H1 (cell line): ENCODE results near the gene RIMBP2. TPM values are rescaled to one million over a fixed set of nuclear protein-coding genes. Genes with fewer than 3 reads are reported as not detected.

Experiments
- CTCF ChIA-PET: fragments of 300-600 bp; sonication (Branson Sonifier 250); formaldehyde crosslinking; loops from one replicate; lab custom pipeline; 2021; ENCODE audit not compliant: partially characterized antibody; lab: Charles Lee
- POLR2A ChIA-PET: fragments of 300-600 bp; sonication (Branson Sonifier 250); formaldehyde crosslinking; loops from one replicate; lab custom pipeline; 2021; ENCODE audit warnings: inconsistent platforms; ENCODE audit not compliant: partially characterized antibody; lab: Charles Lee
- DNase-seq, 2 experiments: peaks; one replicate each; pipeline versions ENCODE4 v3.0.0 to v3.0.0-alpha.2; 2010 to 2022; ENCODE audit warnings: low spot score in 2 of 2, low read depth in 1 of 2, mixed read lengths in 1 of 2
- FAIRE-seq: peaks from 2 replicates; lab custom pipeline; 2011; peaks lifted over from hg19 to GRCh38; lab: Jason Lieb, UNC
- H2AFZ ChIP-seq: 2 replicates; pipeline ENCODE4 v1.8.1; 2012; ENCODE audit warnings: low read length, inconsistent platforms
- H2AK5ac ChIP-seq: 2 replicates; pipeline ENCODE4 v1.6.1; 2013; ENCODE audit warnings: low read depth, low read length
- H2BK120ac ChIP-seq: replicated peaks from 2 replicates; pipeline ENCODE3; 2013; ENCODE audit warnings: low read depth, low read length, inconsistent platforms
- H2BK12ac ChIP-seq: 2 replicates; pipeline ENCODE4 v1.6.1; 2013; ENCODE audit warnings: low read depth, low read length
- H2BK15ac ChIP-seq: 2 replicates; pipeline ENCODE4 v1.6.1; 2013; ENCODE audit warnings: low read length
- H2BK20ac ChIP-seq: 2 replicates; pipeline ENCODE4 v1.6.1; 2013; ENCODE audit warnings: low read length
- H2BK5ac ChIP-seq: 2 replicates; pipeline ENCODE4 v1.6.1; 2013; ENCODE audit warnings: low read depth, low read length
- H3K14ac ChIP-seq: 2 replicates; pipeline ENCODE4 v1.6.1; 2013; ENCODE audit warnings: inconsistent platforms; ENCODE audit not compliant: insufficient read length
- H3K18ac ChIP-seq: 2 replicates; pipeline ENCODE4 v1.6.1; 2013; ENCODE audit warnings: low read length; ENCODE audit errors: extremely low read depth
- H3K23ac ChIP-seq: 2 replicates; pipeline ENCODE4 v1.6.1; 2013; ENCODE audit warnings: inconsistent platforms; ENCODE audit not compliant: insufficient read length
- H3K23me2 ChIP-seq: 2 replicates; pipeline ENCODE4 v1.6.1; 2013; ENCODE audit warnings: low read depth, low read length
- H3K27ac ChIP-seq: 2 replicates; pipeline ENCODE4 v1.6.1; 2011; ENCODE audit warnings: low read depth, low read length, inconsistent platforms
- H3K27me3 ChIP-seq, 4 experiments: replicated peaks in 1 of 4; 1 replicate in 1 of 4; 2 replicates in 3 of 4; pipeline versions ENCODE4 v1.6.1 to v1.8.1; 2011 to 2013; ENCODE audit warnings: low read length in 3 of 4, mild to moderate bottlenecking in 3 of 4, inconsistent platforms in 2 of 4, mixed read lengths in 2 of 4, moderate library complexity in 1 of 4; ENCODE audit not compliant: control insufficient read depth in 3 of 4, insufficient read depth in 3 of 4; ENCODE audit errors: extremely low read depth in 1 of 4
- H3K36me3 ChIP-seq, 4 experiments: 2 replicates each; pipeline versions ENCODE4 v1.6.1 to v1.8.1; 2011 to 2013; ENCODE audit warnings: mild to moderate bottlenecking in 4 of 4, low read length in 3 of 4, moderate library complexity in 2 of 4, control low read depth in 1 of 4, inconsistent platforms in 1 of 4; ENCODE audit not compliant: insufficient read depth in 4 of 4, control insufficient read depth in 2 of 4
- H3K4ac ChIP-seq: replicated peaks from 2 replicates; pipeline ENCODE3; 2013; ENCODE audit warnings: low read length, low read depth, mixed read lengths, inconsistent platforms; ENCODE audit not compliant: insufficient read length
- H3K4me1 ChIP-seq, 4 experiments: replicated peaks in 1 of 4; 1 replicate in 1 of 4; 2 replicates in 3 of 4; pipeline versions ENCODE4 v1.6.1 to v1.8.1; 2011 to 2013; ENCODE audit warnings: low read length in 3 of 4, inconsistent platforms in 2 of 4, mixed read lengths in 1 of 4; ENCODE audit not compliant: insufficient read depth in 4 of 4, control insufficient read depth in 3 of 4
- H3K4me2 ChIP-seq, 2 experiments: 2 replicates each; pipeline versions ENCODE4 v1.6.1 to v1.8.1; 2011 to 2013; ENCODE audit warnings: low read depth in 2 of 2, low read length in 2 of 2, control low read depth in 1 of 2, inconsistent platforms in 1 of 2, mild to moderate bottlenecking in 1 of 2; ENCODE audit not compliant: insufficient read depth in 1 of 2
- H3K4me3 ChIP-seq, 4 experiments: fragments of 200-600, 300-600 bp in 1 of 4; sonication (generic), shearing (Covaris generic), sonication (Bioruptor Twin) in 1 of 4; 2 replicates each; pipeline versions ENCODE4 v1.5.1 to v1.8.1; 2011 to 2016; ENCODE audit warnings: low read length in 4 of 4, low read depth in 3 of 4, control low read depth in 2 of 4, inconsistent platforms in 2 of 4, mild to moderate bottlenecking in 2 of 4, mixed read lengths in 1 of 4, moderate library complexity in 1 of 4; ENCODE audit not compliant: insufficient read depth in 2 of 4; ENCODE audit errors: extremely low read depth in 1 of 4
- H3K56ac ChIP-seq: replicated peaks from 2 replicates; pipeline ENCODE3; 2013; ENCODE audit warnings: low read depth, mild to moderate bottlenecking, mixed read lengths, low read length, inconsistent platforms; ENCODE audit not compliant: insufficient read length
- H3K79me1 ChIP-seq: 2 replicates; pipeline ENCODE4 v1.6.1; 2013; ENCODE audit warnings: low read depth, low read length, control low read depth
- H3K79me2 ChIP-seq, 2 experiments: 2 replicates each; pipeline versions ENCODE4 v1.6.1 to v1.8.1; 2012 to 2013; ENCODE audit warnings: low read length in 2 of 2, mild to moderate bottlenecking in 2 of 2, inconsistent platforms in 1 of 2; ENCODE audit not compliant: insufficient read depth in 2 of 2, control insufficient read depth in 1 of 2
- H3K9ac ChIP-seq, 4 experiments: replicated peaks in 1 of 4; 1 replicate in 1 of 4; 2 replicates in 3 of 4; pipeline versions ENCODE4 v1.6.1 to v1.8.1; 2011 to 2013; ENCODE audit warnings: low read depth in 3 of 4, low read length in 3 of 4, control low read depth in 2 of 4, mild to moderate bottlenecking in 2 of 4, moderate library complexity in 2 of 4, inconsistent platforms in 1 of 4; ENCODE audit errors: extremely low read depth in 1 of 4
- H3K9me3 ChIP-seq, 2 experiments: 2 replicates each; pipeline versions ENCODE4 v1.6.1 to v1.8.1; 2012 to 2013; ENCODE audit warnings: mild to moderate bottlenecking in 2 of 2, moderate library complexity in 2 of 2, control low read depth in 1 of 2, inconsistent platforms in 1 of 2, low read depth in 1 of 2, low read length in 1 of 2, mixed read lengths in 1 of 2; ENCODE audit not compliant: insufficient read depth in 2 of 2
- H4K20me1 ChIP-seq, 2 experiments: replicated peaks in 1 of 2; 2 replicates each; pipeline versions ENCODE3 to v1.8.1; 2011 to 2013; ENCODE audit warnings: inconsistent platforms in 2 of 2, low read length in 2 of 2, mild to moderate bottlenecking in 1 of 2; ENCODE audit not compliant: insufficient read depth in 2 of 2, control insufficient read depth in 1 of 2
- H4K5ac ChIP-seq: 2 replicates; pipeline ENCODE4 v1.6.1; 2013; ENCODE audit warnings: low read length, low read depth, mixed read lengths, inconsistent platforms; ENCODE audit not compliant: insufficient read length
- H4K8ac ChIP-seq: 2 replicates; pipeline ENCODE4 v1.8.0; 2013; ENCODE audit warnings: mild to moderate bottlenecking, moderate library complexity, low read length, inconsistent platforms; ENCODE audit not compliant: insufficient read depth; ENCODE audit errors: extremely low read depth
- H4K91ac ChIP-seq: replicated peaks from 2 replicates; pipeline ENCODE3; 2013; ENCODE audit warnings: low read length, mixed read lengths, inconsistent platforms; ENCODE audit not compliant: insufficient read length
- CBX5 ChIP-seq: fragments of 300-800, 300-1000 bp; sonication (generic); IDR thresholded peaks from 2 replicates; pipeline ENCODE4 v1.7.1; 2016; ENCODE audit warnings: antibody characterized with exemption, low read length, low read depth
- CHD1 ChIP-seq: IDR thresholded peaks from 2 replicates; pipeline ENCODE4 v1.6.1; 2012; ENCODE audit warnings: low read depth, low read length, improper control_type of control experiment
- EZH2 ChIP-seq: fragments of 200-600 bp; sonication (generic); IDR thresholded peaks from 2 replicates; pipeline ENCODE4 v1.7.1; 2012; ENCODE audit warnings: low read depth, mild to moderate bottlenecking, moderate library complexity, low read length, inconsistent platforms; ENCODE audit not compliant: severe bottlenecking
- FOSL1 ChIP-seq: IDR thresholded peaks from 2 replicates; pipeline ENCODE4 v1.6.1; 2011; ENCODE audit warnings: mild to moderate bottlenecking, low read depth, low read length, moderate library complexity; ENCODE audit not compliant: insufficient read depth
- JUND ChIP-seq: IDR thresholded peaks from 2 replicates; pipeline ENCODE4 v1.6.1; 2011; ENCODE audit warnings: mild to moderate bottlenecking, improper control_type of control experiment, low read length
- KDM1A ChIP-seq: fragments of 200-600, 300-600 bp; sonication (generic); IDR thresholded peaks from 2 replicates; pipeline ENCODE4 v1.7.1; 2016; ENCODE audit warnings: mild to moderate bottlenecking, low read length, borderline replicate concordance
- KDM5A ChIP-seq: fragments of 200-600 bp; IDR thresholded peaks from 2 replicates; pipeline ENCODE4 v1.7.1; 2012; ENCODE audit warnings: mild to moderate bottlenecking, low read length, inconsistent platforms, mixed read lengths
- MAFK ChIP-seq: IDR thresholded peaks from 2 replicates; pipeline ENCODE4 v1.6.1; 2012; ENCODE audit warnings: low read depth, mild to moderate bottlenecking, improper control_type of control experiment, low read length
- POLR2AphosphoS5 ChIP-seq: IDR thresholded peaks from 2 replicates; pipeline ENCODE4 v1.6.1; 2011; ENCODE audit warnings: low read depth, low read length
- POU5F1 ChIP-seq: IDR thresholded peaks from 2 replicates; pipeline ENCODE4 v1.6.1; 2011; ENCODE audit warnings: low read depth, mild to moderate bottlenecking, low read length, moderate library complexity
- RNF2 ChIP-seq: fragments of 200-900, 300-1000 bp; sonication (generic); IDR thresholded peaks from 2 replicates; pipeline ENCODE4 v1.7.1; 2016; ENCODE audit warnings: borderline replicate concordance, low read depth, mild to moderate bottlenecking, antibody characterized with exemption, low read length; ENCODE audit not compliant: poor library complexity, severe bottlenecking; ENCODE audit errors: missing control alignments
- SP1 ChIP-seq: IDR thresholded peaks from 2 replicates; pipeline ENCODE4 v1.6.1; 2011; ENCODE audit warnings: low read depth, low read length
- TBP ChIP-seq: IDR thresholded peaks from 2 replicates; pipeline ENCODE4 v1.6.1; 2011; ENCODE audit warnings: low read depth, low read length, improper control_type of control experiment
- TCF12 ChIP-seq: IDR thresholded peaks from 2 replicates; pipeline ENCODE4 v1.6.1; 2011; ENCODE audit warnings: low read depth, mild to moderate bottlenecking, low read length
- WGBS, 2 experiments: shearing (Covaris generic) in 1 of 2; methylation state at CpG; one replicate each; pipeline versions ENCODE4 v1.1.6 to v1.1.7; 2013 to 2015; ENCODE audit warnings: low lambda C conversion rate in 2 of 2, mixed read lengths in 2 of 2, inconsistent platforms in 1 of 2, low coverage in 1 of 2, missing lambda C conversion rate in 1 of 2; ENCODE audit not compliant: insufficient replicate concordance in 2 of 2, insufficient coverage in 1 of 2, insufficient read length in 1 of 2; ENCODE audit errors: extremely low coverage in 1 of 2, missing lambda C conversion rate in 1 of 2; 5-methylcytosine and 5-hydroxymethylcytosine counted together
- polyA plus RNA-seq, 7 experiments: library from polyadenylated mRNA; depleted of rRNA in 3 of 7; stranded (reverse) in 5 of 7; unstranded in 2 of 7; fragments of >200 nt in 5 of 7; fragments of 200-250 nt in 2 of 7; gene quantifications; 1 replicate in 5 of 7; 2 replicates in 1 of 7; 4 replicates in 1 of 7; pipeline versions ENCODE4 v1.2.1 to v1.2.3, GENCODE V29; 2011 to 2013; ENCODE audit warnings: missing spikeins in 2 of 7, mixed read lengths in 2 of 7
- total RNA-seq: library from RNA; stranded (reverse); fragmentation: NEBNext Ultra II Directional; extraction: Animal tissue kit (Norgen Biotek cat#: 25700); gene quantifications from 2 replicates; pipeline ENCODE4 v1.2.1, GENCODE V29; 2021

Gene RIMBP2
- total and polyA plus RNA-seq, 2 of the 8 experiments (the other 6 are each of a cell fraction or from before 2014, with no cell fraction given), result 0.18 to 0.65 TPM

DNA sequence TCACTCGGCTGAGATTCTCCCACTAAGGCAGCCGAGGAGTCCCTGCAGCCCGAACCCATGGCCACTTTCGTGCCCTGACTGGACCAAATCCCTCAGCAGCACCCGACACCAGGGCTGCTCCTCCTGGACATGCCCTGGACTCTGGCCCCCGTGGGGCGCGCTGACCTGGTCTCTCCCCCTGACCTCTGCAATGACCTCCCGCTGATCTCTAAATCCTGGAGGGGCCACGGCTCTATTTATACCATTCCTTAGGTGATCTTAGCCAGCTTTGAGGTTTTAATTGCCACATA, 230.0 kb downstream of the RIMBP2 start:
- Histone ChIP-seq H2BK120ac (no peak overlapping the region), H3K79me2 (no peaks in the 10 kb centered on the region), H3K23me2 (no peaks in the 10 kb centered on the region), H2AK5ac (no peak overlapping the region), H3K36me3 (no peaks in the 10 kb centered on the region), H3K4me3 (no peak overlapping the region), H3K4me2 (no peak overlapping the region), H4K8ac (no peak overlapping the region), H4K5ac (no peak overlapping the region), H3K23ac (no peak overlapping the region), H3K9me3 (peaks cover 0 to 4% of the 10 kb centered on the region in 2 experiments; a peak in 1 of 4 replicates), H3K4me1 (peaks cover 5 to 12% (median 8%) of the 10 kb centered on the region in 4 experiments), H3K4ac (no peak overlapping the region), H2BK5ac (no peak overlapping the region), H3K79me1 (no peaks in the 10 kb centered on the region), H3K27ac (no peak overlapping the region), H3K9ac (no peak overlapping the region), H3K27me3 (no peaks in the 10 kb centered on the region), H4K20me1 (no peaks in the 10 kb centered on the region), H3K14ac (no peak overlapping the region), H4K91ac (no peak overlapping the region), H3K56ac (no peak overlapping the region), H2BK20ac (no peak overlapping the region), H2BK12ac (no peak overlapping the region), H3K18ac (no peak overlapping the region), H2AFZ (no peak overlapping the region), H2BK15ac (no peak overlapping the region)
- ChIA-PET CTCF (no interaction called here), POLR2A (no interaction called here)
- TF ChIP-seq CHD1 (no peak), POLR2AphosphoS5 (no peak), RNF2 (no peak), JUND (no peak), SP1 (no peak), KDM1A (no peak), POU5F1 (no peak), KDM5A (no peak), TBP (no peak), TCF12 (no peak), FOSL1 (no peak), EZH2 (no peak), CBX5 (no peak), MAFK (no peak)
- 90% methylated on average over 10 of the region's 10 CpGs; no CpG with 5 or more reads in 1 of the 2 experiments for WGBS, 2 experiments
- no peak for DNase-seq
- FAIRE-seq, result no peak
